Fibroblast of lung (primary cell): ENCODE results near the gene PRR3. TPM values are rescaled to one million over a fixed set of nuclear protein-coding genes. Genes with fewer than 3 reads are reported as not detected.
A peak's percentile ranks its signal among the peaks of the same experiment; 100 is the strongest.

Experiments used
- DNase-seq, 2 donors: peaks; one replicate each; pipeline versions ENCODE4 v3.0.0 to v3.0.0-alpha.2; 2010; ENCODE audit warnings: low read depth in 2 of 2
- H2AFZ ChIP-seq: 2 replicates; pipeline ENCODE4 v1.5.1; 2012; ENCODE audit warnings: low read length, control low read depth, inconsistent platforms
- H3K27ac ChIP-seq: 2 replicates; pipeline ENCODE4 v1.5.1; 2011; ENCODE audit warnings: low read length, control low read depth; ENCODE audit not compliant: insufficient read depth
- H3K27me3 ChIP-seq: 2 replicates; pipeline ENCODE4 v1.5.1; 2011; ENCODE audit warnings: mild to moderate bottlenecking, low read length; ENCODE audit not compliant: control insufficient read depth, insufficient read depth
- H3K36me3 ChIP-seq: 2 replicates; pipeline ENCODE4 v1.5.1; 2011; ENCODE audit warnings: low read length; ENCODE audit not compliant: control insufficient read depth, insufficient read depth
- H3K4me1 ChIP-seq: 2 replicates; pipeline ENCODE4 v1.5.1; 2011; ENCODE audit warnings: low read length; ENCODE audit not compliant: control insufficient read depth, insufficient read depth; ENCODE audit errors: extremely low read depth
- H3K4me2 ChIP-seq: 2 replicates; pipeline ENCODE4 v1.5.1; 2011; ENCODE audit warnings: low read length, control low read depth; ENCODE audit not compliant: insufficient read depth; ENCODE audit errors: extremely low read depth
- H3K4me3 ChIP-seq, 4 experiments: fragments of 200-600 bp in 1 of 4; sonication (generic) in 1 of 4; replicated peaks in 1 of 4; 2 replicates each; pipeline ENCODE4 v1.5.1; 2011 to 2016; ENCODE audit warnings: low read length in 4 of 4, low read depth in 3 of 4, mild to moderate bottlenecking in 3 of 4, control low read depth in 2 of 4, inconsistent platforms in 1 of 4, mixed read lengths in 1 of 4; ENCODE audit not compliant: insufficient read depth in 1 of 4; ENCODE audit errors: control extremely low read depth in 1 of 4
- H3K79me2 ChIP-seq: 2 replicates; pipeline ENCODE4 v1.5.1; 2012; ENCODE audit warnings: mild to moderate bottlenecking, low read length, inconsistent platforms; ENCODE audit not compliant: control insufficient read depth, insufficient read depth
- H3K9ac ChIP-seq: 2 replicates; pipeline ENCODE4 v1.5.1; 2011; ENCODE audit warnings: mild to moderate bottlenecking, low read length, control low read depth; ENCODE audit not compliant: insufficient read depth
- H3K9me3 ChIP-seq: 2 replicates; pipeline ENCODE4 v1.5.1; 2012; ENCODE audit warnings: low read depth, low read length; ENCODE audit not compliant: control insufficient read depth, insufficient read depth
- H4K20me1 ChIP-seq: 2 replicates; pipeline ENCODE4 v1.5.1; 2011; ENCODE audit warnings: low read length; ENCODE audit not compliant: control insufficient read depth, insufficient read depth; ENCODE audit errors: extremely low read depth
- EZH2 ChIP-seq: IDR thresholded peaks from 2 replicates; pipeline ENCODE4 v1.5.1; 2012; ENCODE audit warnings: low read length, control low read depth, mild to moderate bottlenecking; ENCODE audit errors: missing control alignments
- polyA plus RNA-seq, 2 donors: library from polyadenylated mRNA; depleted of rRNA in 1 of 2; stranded (reverse) in 1 of 2; unstranded in 1 of 2; fragments of >200 nt; gene quantifications; 2 replicates each; pipeline ENCODE4 v1.2.1, GENCODE V29; 2011 to 2012; ENCODE audit warnings: missing spikeins in 1 of 2
- total RNA-seq: library from RNA; depleted of rRNA; stranded (reverse); fragments of >200 nt; gene quantifications from 2 replicates; pipeline ENCODE4 v1.2.1, GENCODE V29; 2014
- TF ChIP-seq, protein P1 (sequence below), 2 donors: IDR thresholded peaks in 1 of 2; conservative IDR thresholded peaks in 1 of 2; 1 replicate in 1 of 2; 2 replicates in 1 of 2; pipeline ENCODE4 v1.5.1; 2011 to 2012; ENCODE audit warnings: low read length in 2 of 2, control low read depth in 1 of 2, inconsistent platforms in 1 of 2, low read depth in 1 of 2, mild to moderate bottlenecking in 1 of 2

Gene PRR3
- total and polyA plus RNA-seq, 2 donors (not counting 1 experiment from before 2014, with no cell fraction given): 6.6 to 19.0 TPM

DNA sequence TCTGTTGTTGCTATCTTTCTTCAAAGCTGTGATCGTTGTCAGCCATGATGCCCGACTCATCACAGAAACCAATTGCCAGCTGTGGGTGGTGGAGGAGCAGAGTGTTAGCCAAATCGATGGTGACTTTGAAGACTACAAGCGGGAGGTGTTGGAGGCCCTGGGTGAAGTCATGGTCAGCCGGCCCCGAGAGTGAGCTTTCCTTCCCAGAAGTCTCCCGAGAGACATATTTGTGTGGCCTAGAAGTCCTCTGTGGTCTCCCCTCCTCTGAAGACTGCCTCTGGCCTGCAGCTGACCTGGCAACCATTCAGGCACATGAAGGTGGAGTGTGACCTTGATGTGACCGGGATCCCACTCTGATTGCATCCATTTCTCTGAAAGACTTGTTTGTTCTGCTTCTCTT is 33.4 kb downstream of the PRR3 start:
- H4K20me1 ChIP-seq: no peaks in the 10 kb centered on the region
- no peaks in the 10 kb centered on the region for H3K9me3 ChIP-seq
- no peaks in the 10 kb centered on the region for H3K79me2 ChIP-seq
- H3K4me3 ChIP-seq: no peak overlapping the region
- peaks cover 9% of the 10 kb centered on the region for H3K4me1 ChIP-seq
- peaks cover 20% of the 10 kb centered on the region for H3K36me3 ChIP-seq
- H3K27ac ChIP-seq: peak overlapping the region; percentile 79
- H3K27me3 ChIP-seq: no peaks in the 10 kb centered on the region
- no peak overlapping the region for H3K4me2 ChIP-seq
- no peak overlapping the region for H2AFZ ChIP-seq
- no peak overlapping the region for H3K9ac ChIP-seq
- TF ChIP-seq, protein P1, sequence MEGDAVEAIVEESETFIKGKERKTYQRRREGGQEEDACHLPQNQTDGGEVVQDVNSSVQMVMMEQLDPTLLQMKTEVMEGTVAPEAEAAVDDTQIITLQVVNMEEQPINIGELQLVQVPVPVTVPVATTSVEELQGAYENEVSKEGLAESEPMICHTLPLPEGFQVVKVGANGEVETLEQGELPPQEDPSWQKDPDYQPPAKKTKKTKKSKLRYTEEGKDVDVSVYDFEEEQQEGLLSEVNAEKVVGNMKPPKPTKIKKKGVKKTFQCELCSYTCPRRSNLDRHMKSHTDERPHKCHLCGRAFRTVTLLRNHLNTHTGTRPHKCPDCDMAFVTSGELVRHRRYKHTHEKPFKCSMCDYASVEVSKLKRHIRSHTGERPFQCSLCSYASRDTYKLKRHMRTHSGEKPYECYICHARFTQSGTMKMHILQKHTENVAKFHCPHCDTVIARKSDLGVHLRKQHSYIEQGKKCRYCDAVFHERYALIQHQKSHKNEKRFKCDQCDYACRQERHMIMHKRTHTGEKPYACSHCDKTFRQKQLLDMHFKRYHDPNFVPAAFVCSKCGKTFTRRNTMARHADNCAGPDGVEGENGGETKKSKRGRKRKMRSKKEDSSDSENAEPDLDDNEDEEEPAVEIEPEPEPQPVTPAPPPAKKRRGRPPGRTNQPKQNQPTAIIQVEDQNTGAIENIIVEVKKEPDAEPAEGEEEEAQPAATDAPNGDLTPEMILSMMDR (conservative IDR thresholded peaks at IDR 0.05 in 1 of 2, IDR thresholded peaks at IDR 0.05 in 1 of 2; ENCODE audit: low read depth in 1 of 2, low read length in 2 of 2): no peak
- no peak for TF ChIP-seq EZH2
- no peak for DNase-seq

- TF ChIP-seq EZH2: no peak
- Histone ChIP-seq H3K4me2 (no peak overlapping the region), H3K9ac (no peak overlapping the region), H3K4me3 (no peak overlapping the region), H3K4me1 (peaks cover 9% of the 10 kb centered on the region), H3K27me3 (no peaks in the 10 kb centered on the region), H3K36me3 (peaks cover 19% of the 10 kb centered on the region), H3K27ac (peak overlapping the region; percentile 79), H2AFZ (no peak overlapping the region), H3K9me3 (no peaks in the 10 kb centered on the region), H3K79me2 (no peaks in the 10 kb centered on the region), H4K20me1 (no peaks in the 10 kb centered on the region)
- peak; percentile 56 to 67 for DNase-seq
Measured at GRCh38 chr6:30591008-30591407, 33.9 kb downstream of the PRR3 start.

GRCh38 chr6:30592287-30592686 is 35.2 kb downstream of the PRR3 start:
- Histone ChIP-seq H3K9ac (no peak overlapping the region), H3K4me1 (peaks cover 9% of the 10 kb centered on the region), H3K36me3 (peaks cover 13% of the 10 kb centered on the region), H3K79me2 (no peaks in the 10 kb centered on the region), H2AFZ (no peak overlapping the region), H3K27ac (peak overlapping the region; percentile 6), H4K20me1 (no peaks in the 10 kb centered on the region), H3K4me3 (no peak overlapping the region), H3K27me3 (no peaks in the 10 kb centered on the region), H3K4me2 (no peak overlapping the region), H3K9me3 (no peaks in the 10 kb centered on the region)
- no peak for DNase-seq
- TF ChIP-seq, protein P1 (conservative IDR thresholded peaks at IDR 0.05 in 1 of 2, IDR thresholded peaks at IDR 0.05 in 1 of 2; ENCODE audit: low read depth in 1 of 2, low read length in 2 of 2): no peak
- no peak for TF ChIP-seq EZH2
